Measurements from ENCODE around the gene GPR45. TPM values are rescaled to one million over a fixed set of nuclear protein-coding genes. Genes with fewer than 3 reads are reported as not detected.

The GPR45 gene
- polyA plus RNA-seq, 2 of the 4 experiments (the other 2 are of a cell fraction), result not detected

- H3K4me1 ChIP-seq, result no peaks in the 10 kb centered on the region
- ATAC-seq (peak in 1 of 2 experiments; percentile 61; a peak in 3 of 6 replicates), FAIRE-seq (no peak), DNase-seq (ENCODE audit: low read depth in 1 of 2, low spot score in 1 of 2) (no peak)
- no peak overlapping the region for H3K4me3 ChIP-seq
- POLR2A ChIA-PET, result no interaction called here
- 13% methylated on average over 5 of the region's 5 CpGs for WGBS (ENCODE audit: missing lambda C conversion rate)
- CTCF ChIA-PET, result interaction anchor here (0.6 to 14.7 kb wide), 4 partner anchors 8 to 200 kb away, joined by 3 to 312 read pairs (median 3); no protein-coding TSS in a partner anchor
- TF ChIP-seq BHLHE40 (IDR thresholded peaks at IDR 0.05; ENCODE audit: low read depth, low read length), result no peak
- TF ChIP-seq HES2 (IDR thresholded peaks at IDR 0.05), result no peak
- TF ChIP-seq NFE2L2 (conservative IDR thresholded peaks at IDR 0.05; ENCODE audit: low read length), result no peak
- TF ChIP-seq ZC3H11A (IDR thresholded peaks at IDR 0.05), result no peak
- no peak for TF ChIP-seq USF2 (IDR thresholded peaks at IDR 0.05)
- no peak for TF ChIP-seq TP53 (CRISPR knock-in tag; IDR thresholded peaks at IDR 0.05)
- TF ChIP-seq EHMT2 (IDR thresholded peaks at IDR 0.05; ENCODE audit: low read depth), result no peak
- TF ChIP-seq KDM1A (IDR thresholded peaks at IDR 0.05; ENCODE audit: low read depth), result no peak
- no peak for TF ChIP-seq E2F6 (IDR thresholded peaks at IDR 0.05; ENCODE audit: borderline replicate concordance, low read depth)
- TF ChIP-seq MAFK (IDR thresholded peaks at IDR 0.05; ENCODE audit: partially characterized antibody), result no peak
- no peak overlapping the region for H3K4me2 ChIP-seq
- H3K27ac ChIP-seq, result no peak overlapping the region
- H3K9me3 ChIP-seq, result no peaks in the 10 kb centered on the region
These were observed 2.4 kb downstream of the GPR45 start for GRCh38 chr2:105243961-105244360.

DNA sequence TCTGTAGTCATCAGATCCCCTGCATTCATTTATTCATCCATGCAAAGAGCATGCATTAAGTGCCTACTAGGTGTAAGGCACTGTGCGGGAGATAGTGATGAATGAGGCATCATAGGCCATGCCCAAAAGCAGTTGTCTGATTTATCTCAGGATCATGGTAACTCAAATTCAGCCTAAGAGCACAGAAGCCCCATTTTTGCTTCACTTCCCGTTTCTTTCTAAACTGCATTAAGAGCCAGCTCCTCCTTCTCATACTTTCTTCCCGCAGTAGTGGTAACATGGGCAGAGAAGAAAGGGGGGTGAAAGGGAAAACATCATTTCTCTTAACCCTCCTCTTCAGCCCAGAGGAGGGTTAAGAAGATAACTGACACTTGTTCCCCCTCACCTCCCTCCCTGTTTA, 2.9 kb downstream of the GPR45 start:
- Histone ChIP-seq H3K9me3 (no peaks in the 10 kb centered on the region), H3K27ac (no peak overlapping the region), H3K4me3 (no peak overlapping the region), H3K4me2 (no peak overlapping the region), H3K4me1 (no peaks in the 10 kb centered on the region)
- no peak for DNase-seq (ENCODE audit: low read depth in 1 of 2, low spot score in 1 of 2)
- POLR2A ChIA-PET, result no interaction called here
- CTCF ChIA-PET, result interaction anchor here (0.9 to 14.7 kb wide), 3 partner anchors 8 to 146 kb away, joined by 3 to 312 read pairs (median 3); no protein-coding TSS in a partner anchor
- FAIRE-seq, result no peak
- 25% methylated on average over 3 of the region's 3 CpGs for WGBS (ENCODE audit: missing lambda C conversion rate)
- TF ChIP-seq GATA3 (IDR thresholded peaks at IDR 0.05; ENCODE audit: borderline replicate concordance) (no peak), RAD21 (conservative IDR thresholded peaks at IDR 0.05 in 1 of 2, IDR thresholded peaks at IDR 0.05 in 1 of 2) (no peak), HEYL (CRISPR knock-in tag; IDR thresholded peaks at IDR 0.05) (no peak), ZFP36 (IDR thresholded peaks at IDR 0.05; ENCODE audit: borderline replicate concordance, partially characterized antibody) (no peak), JUNB (IDR thresholded peaks at IDR 0.05) (no peak), HOXA7 (CRISPR knock-in tag; IDR thresholded peaks at IDR 0.05) (no peak), CHD2 (IDR thresholded peaks at IDR 0.05; ENCODE audit: low read length, partially characterized antibody) (no peak), NR3C1 (IDR thresholded peaks at IDR 0.05) (no peak), SMC3 (IDR thresholded peaks at IDR 0.05) (no peak), PHF8 (IDR thresholded peaks at IDR 0.05; ENCODE audit: borderline replicate concordance, low read depth) (no peak), CBX2 (IDR thresholded peaks at IDR 0.05; ENCODE audit: borderline replicate concordance, low read depth) (no peak), ZNF302 (CRISPR knock-in tag; IDR thresholded peaks at IDR 0.05) (no peak), EHF (CRISPR knock-in tag; IDR thresholded peaks at IDR 0.05) (no peak), TP53 (CRISPR knock-in tag; IDR thresholded peaks at IDR 0.05) (no peak), ESRRA (IDR thresholded peaks at IDR 0.05; ENCODE audit: borderline replicate concordance, low read length) (no peak), MYC (IDR thresholded peaks at IDR 0.05; ENCODE audit: borderline replicate concordance, low read length) (no peak), ELK1 (IDR thresholded peaks at IDR 0.05; ENCODE audit: low read depth, low read length) (no peak), FOSB (CRISPR knock-in tag; IDR thresholded peaks at IDR 0.05) (no peak), EP300 (IDR thresholded peaks at IDR 0.05) (no peak)
- TF ChIP-seq, protein P1, sequence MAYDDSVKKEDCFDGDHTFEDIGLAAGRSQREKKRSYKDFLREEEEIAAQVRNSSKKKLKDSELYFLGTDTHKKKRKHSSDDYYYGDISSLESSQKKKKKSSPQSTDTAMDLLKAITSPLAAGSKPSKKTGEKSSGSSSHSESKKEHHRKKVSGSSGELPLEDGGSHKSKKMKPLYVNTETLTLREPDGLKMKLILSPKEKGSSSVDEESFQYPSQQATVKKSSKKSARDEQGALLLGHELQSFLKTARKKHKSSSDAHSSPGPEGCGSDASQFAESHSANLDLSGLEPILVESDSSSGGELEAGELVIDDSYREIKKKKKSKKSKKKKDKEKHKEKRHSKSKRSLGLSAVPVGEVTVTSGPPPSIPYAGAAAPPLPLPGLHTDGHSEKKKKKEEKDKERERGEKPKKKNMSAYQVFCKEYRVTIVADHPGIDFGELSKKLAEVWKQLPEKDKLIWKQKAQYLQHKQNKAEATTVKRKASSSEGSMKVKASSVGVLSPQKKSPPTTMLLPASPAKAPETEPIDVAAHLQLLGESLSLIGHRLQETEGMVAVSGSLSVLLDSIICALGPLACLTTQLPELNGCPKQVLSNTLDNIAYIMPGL (CRISPR knock-in tag; IDR thresholded peaks at IDR 0.05; ENCODE audit: borderline replicate concordance), result no peak
- no peak for ATAC-seq

All from A549 (cell line).